ENCODE data around the gene PPP2R2D. TPM values are rescaled to one million over a fixed set of nuclear protein-coding genes. Genes with fewer than 3 reads are reported as not detected.

The PPP2R2D gene
- total RNA-seq, 1 donor from 2014 or later, result 37.4 TPM

DNA sequence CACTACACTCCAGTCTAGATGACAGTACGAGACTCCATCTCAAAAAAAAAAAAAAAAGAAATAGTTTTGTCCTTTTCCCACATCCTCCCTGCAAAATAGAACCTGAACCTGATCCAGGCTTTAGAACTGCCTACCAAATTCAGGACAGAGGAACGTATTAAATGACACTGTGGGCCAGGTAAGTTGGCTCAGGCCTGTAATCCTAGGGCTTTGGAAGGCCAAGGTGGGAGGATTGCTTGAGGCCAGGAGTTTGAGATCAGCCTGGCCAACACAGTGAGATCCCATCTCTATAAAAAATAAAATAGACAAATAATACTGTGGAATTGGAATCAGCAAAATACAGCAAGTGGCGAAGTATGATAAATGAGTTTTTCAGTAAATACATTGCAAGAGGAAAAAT lies 90.9 kb downstream of the PPP2R2D start:
- Histone ChIP-seq H3K4me3 (ENCODE audit: low read depth, low read length) (no peak overlapping the region), H3K36me3 (ENCODE audit: control insufficient read depth, insufficient read depth, low read length) (no peaks in the 10 kb centered on the region), H3K27me3 (ENCODE audit: control insufficient read depth, insufficient read depth, low read length) (no peaks in the 10 kb centered on the region)
- no peak for DNase-seq (ENCODE audit: low read depth)
- TF ChIP-seq, protein P1, sequence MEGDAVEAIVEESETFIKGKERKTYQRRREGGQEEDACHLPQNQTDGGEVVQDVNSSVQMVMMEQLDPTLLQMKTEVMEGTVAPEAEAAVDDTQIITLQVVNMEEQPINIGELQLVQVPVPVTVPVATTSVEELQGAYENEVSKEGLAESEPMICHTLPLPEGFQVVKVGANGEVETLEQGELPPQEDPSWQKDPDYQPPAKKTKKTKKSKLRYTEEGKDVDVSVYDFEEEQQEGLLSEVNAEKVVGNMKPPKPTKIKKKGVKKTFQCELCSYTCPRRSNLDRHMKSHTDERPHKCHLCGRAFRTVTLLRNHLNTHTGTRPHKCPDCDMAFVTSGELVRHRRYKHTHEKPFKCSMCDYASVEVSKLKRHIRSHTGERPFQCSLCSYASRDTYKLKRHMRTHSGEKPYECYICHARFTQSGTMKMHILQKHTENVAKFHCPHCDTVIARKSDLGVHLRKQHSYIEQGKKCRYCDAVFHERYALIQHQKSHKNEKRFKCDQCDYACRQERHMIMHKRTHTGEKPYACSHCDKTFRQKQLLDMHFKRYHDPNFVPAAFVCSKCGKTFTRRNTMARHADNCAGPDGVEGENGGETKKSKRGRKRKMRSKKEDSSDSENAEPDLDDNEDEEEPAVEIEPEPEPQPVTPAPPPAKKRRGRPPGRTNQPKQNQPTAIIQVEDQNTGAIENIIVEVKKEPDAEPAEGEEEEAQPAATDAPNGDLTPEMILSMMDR (IDR thresholded peaks at IDR 0.05; ENCODE audit: insufficient read depth, low read length, poor library complexity, severe bottlenecking), result no peak

DNA sequence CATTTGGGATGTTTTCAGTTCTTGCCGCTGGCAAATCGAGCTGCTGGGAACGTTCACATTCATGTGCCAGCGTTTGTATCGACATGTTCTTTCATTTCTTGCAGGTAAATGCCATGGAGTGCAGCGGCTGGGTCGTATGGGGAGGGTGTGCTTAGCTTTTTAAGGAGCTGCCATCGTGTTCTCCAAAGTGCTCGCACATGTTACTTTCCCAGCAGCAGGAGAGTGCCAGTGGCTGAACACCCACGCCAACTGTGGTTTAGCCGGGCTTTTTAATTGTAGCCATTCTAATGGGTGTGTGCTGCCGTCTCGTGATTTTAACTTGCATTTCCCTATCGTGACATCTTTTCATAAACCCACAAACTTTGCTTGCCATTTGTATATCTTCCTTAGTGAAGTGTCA lies 92.5 kb downstream of the PPP2R2D start:
- Histone ChIP-seq H3K27me3 (ENCODE audit: control insufficient read depth, insufficient read depth, low read length) (no peaks in the 10 kb centered on the region), H3K4me3 (ENCODE audit: low read depth, low read length) (no peak overlapping the region), H3K36me3 (ENCODE audit: control insufficient read depth, insufficient read depth, low read length) (no peaks in the 10 kb centered on the region)
- TF ChIP-seq, protein P1 (IDR thresholded peaks at IDR 0.05; ENCODE audit: insufficient read depth, low read length, poor library complexity, severe bottlenecking), result no peak
- DNase-seq (ENCODE audit: low read depth), result no peak

DNA sequence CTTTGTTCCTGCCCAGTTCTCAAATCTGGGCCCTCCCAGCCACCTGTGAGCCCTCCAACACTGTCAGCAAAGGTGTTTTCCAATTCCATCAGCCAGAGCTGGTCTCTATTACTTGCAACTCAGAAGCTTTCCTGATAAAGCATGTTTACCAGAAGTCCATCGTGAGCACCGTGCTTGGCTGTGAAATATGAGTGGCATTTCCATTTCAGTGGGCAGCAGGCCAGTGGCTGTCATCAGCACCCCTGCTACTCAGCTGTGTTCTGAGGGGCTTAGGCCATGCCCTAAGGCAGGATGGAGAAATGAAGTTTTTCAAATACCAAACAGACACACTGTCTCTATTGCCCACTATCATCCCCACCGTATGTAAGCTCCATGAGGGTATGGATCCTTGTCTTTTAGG lies 93.6 kb downstream of the PPP2R2D start:
- TF ChIP-seq, protein P1 (IDR thresholded peaks at IDR 0.05; ENCODE audit: insufficient read depth, low read length, poor library complexity, severe bottlenecking), result no peak
- Histone ChIP-seq H3K4me3 (ENCODE audit: low read depth, low read length) (no peak overlapping the region), H3K36me3 (ENCODE audit: control insufficient read depth, insufficient read depth, low read length) (no peaks in the 10 kb centered on the region), H3K27me3 (ENCODE audit: control insufficient read depth, insufficient read depth, low read length) (no peaks in the 10 kb centered on the region)
- DNase-seq (ENCODE audit: low read depth), result no peak

DNA sequence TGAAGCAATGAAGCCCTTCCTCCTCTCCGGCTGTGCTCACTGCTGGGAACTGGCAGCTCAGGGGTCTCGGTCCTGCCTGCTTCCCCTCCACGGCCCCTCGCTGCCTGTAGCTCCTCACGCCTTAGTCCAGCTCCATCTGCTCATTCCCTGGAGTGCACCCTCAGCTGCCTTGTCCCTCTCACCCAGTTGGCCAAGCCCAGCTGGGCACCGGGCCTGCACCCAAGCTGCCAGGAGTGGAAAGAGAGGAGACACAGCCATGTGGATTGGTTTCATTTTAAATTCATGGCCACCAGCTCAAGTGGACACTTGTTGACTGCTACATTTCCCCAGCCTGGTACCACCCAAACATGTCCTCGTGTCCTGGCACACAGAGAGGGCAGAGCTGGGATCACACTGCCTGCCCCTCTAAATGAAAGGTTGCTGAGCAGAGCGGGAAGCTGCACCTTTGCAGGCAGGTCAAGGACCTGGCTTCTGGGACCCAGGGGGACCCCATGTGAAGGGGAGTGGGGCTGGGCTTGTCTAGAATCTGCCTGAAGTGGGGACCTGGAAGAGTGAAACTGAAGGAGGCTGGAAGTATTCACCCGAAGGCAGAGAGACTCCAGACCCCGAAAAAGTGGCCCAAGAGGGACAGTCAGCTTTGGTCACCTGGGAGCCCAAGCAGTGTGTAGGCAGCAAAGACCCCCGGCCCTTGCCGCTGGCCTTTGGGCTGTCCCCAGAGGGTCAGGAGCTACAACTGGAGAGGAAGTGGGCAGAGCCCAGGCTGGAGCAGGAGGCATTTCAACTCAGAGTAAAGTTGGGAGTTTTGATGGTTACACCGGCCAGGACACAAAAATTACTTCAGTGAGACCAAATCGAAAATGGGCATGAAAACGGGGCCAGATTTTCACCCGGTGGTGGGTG lies 95.9 kb downstream of the PPP2R2D start:
- Histone ChIP-seq H3K27me3 (ENCODE audit: control insufficient read depth, insufficient read depth, low read length) (peaks cover 5% of the 10 kb centered on the region), H3K36me3 (ENCODE audit: control insufficient read depth, insufficient read depth, low read length) (no peaks in the 10 kb centered on the region), H3K4me3 (ENCODE audit: low read depth, low read length) (no peak overlapping the region)
- no peak for DNase-seq (ENCODE audit: low read depth)
- TF ChIP-seq, protein P1 (IDR thresholded peaks at IDR 0.05; ENCODE audit: insufficient read depth, low read length, poor library complexity, severe bottlenecking), result no peak

DNA sequence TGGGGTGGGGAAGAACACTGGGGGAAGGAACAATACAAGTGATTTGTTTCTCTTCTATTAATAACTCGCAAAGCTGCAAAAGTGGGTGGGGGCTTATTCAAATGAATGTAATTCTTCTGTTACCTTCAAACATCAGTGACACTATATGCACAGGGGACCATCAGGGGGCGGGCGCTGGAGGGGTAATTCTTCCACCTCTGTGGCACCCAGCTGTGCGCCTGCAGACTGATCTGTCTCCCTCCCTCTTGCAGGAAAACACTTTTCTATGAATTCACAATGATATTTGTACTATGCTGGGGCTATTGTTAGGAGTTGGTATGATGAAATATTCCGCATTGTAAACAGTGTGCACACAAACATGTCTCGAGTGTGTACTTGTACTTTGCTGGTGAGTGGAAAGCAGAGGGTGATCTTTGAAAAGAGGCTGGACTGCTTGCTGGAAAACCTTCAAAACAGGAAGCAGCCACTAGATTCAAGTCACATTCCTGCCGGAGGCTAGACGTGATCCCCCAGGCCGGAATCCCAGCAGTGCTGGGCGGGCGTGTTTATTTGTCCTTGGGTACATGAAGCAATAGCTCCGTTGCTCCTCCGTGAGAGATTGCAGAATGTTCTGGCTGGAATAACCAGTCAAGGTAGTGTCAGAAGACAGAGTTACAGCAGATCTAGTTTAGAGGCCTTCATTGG lies 96.7 kb downstream of the PPP2R2D start:
- Histone ChIP-seq H3K27me3 (ENCODE audit: control insufficient read depth, insufficient read depth, low read length) (peaks cover 5% of the 10 kb centered on the region), H3K36me3 (ENCODE audit: control insufficient read depth, insufficient read depth, low read length) (no peaks in the 10 kb centered on the region), H3K4me3 (ENCODE audit: low read depth, low read length) (no peak overlapping the region)
- DNase-seq (ENCODE audit: low read depth), result no peak
- TF ChIP-seq, protein P1 (IDR thresholded peaks at IDR 0.05; ENCODE audit: insufficient read depth, low read length, poor library complexity, severe bottlenecking), result no peak
